ELF-1 (cell line): ENCODE data around the gene VSNL1.

Source experiments
- DNase-seq: peaks from one replicate; pipeline ENCODE4 v3.0.0-alpha.2; 2016; ENCODE audit warnings: low read depth, low spot score

VSNL1 gene

DNA sequence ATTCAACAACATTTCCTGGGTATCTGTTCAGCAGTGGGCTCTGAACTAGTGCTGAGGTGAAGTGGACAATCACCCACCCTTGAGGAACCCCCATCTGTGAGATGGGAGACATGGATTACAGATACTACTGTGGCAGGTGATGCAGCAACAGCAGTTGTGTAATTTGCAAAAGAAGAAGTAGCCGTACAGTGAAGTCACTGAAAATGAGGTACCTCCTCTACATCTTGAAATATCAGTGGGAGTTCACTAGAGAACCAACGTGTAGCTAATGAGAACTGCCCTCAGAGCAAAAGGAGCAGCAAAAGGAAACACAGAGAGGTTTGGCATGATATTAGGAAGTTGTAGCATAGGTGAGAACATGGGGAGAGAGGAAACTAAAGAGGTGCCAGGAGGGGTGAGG lies 41.3 kb downstream of the VSNL1 start:
- no peak for DNase-seq

DNA sequence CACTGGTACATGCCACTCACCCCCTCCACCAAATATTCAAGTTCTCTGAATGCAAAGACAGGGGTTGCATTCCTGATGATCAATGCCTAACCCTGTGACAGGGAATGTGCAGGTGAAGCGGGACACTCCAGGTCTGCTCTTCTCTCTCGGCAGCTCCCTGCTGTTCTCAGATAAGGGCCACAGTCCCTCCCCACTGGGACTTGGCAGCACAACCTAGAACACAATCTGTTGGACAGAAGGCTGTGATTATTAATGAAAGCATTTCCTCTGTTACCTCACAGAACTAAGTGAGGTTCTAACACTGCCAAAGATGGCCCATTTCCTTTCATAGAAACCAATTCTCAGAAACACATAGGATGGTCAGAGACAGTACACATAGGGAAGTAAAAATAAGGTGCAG lies 42.7 kb downstream of the VSNL1 start:
- no peak for DNase-seq

DNA sequence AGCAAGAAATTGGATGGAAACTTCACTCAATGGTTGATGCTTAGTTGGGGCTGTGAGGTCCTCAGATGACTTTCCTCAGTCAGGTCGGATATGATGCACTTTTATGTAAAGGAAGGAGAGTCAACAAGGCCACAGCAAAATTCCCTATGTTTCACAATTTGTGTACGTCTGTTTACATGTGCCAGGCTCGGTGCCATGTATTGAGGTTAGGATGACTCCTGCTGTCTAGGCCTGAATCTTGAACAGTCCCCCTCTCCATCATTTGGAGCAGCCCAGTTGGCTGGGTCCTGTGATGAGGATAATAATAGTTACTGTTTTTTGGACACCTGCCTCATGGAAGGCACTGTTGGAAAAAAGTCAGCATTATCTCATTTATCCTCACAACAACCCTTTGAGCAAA lies 43.1 kb downstream of the VSNL1 start:
- DNase-seq = no peak

DNA sequence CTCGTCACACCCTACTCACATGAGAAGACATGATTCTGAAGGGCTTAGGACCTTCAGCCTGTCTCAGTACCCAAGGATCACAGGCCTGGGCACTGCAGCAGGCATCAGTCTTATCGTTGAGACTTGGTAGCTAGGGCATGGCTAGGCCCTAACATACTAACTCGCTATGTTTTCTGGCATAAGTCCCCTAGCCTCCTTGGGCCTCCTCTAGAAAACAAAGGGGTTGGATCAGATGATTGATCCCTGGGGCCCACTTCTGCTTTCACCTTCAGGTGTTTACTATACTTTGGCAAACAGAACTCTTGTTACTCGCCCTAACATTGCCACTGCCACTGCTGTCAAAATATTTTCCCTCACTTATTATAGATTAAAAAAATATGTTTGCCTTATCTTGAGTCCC lies 44.2 kb downstream of the VSNL1 start:
- no peak for DNase-seq

DNA sequence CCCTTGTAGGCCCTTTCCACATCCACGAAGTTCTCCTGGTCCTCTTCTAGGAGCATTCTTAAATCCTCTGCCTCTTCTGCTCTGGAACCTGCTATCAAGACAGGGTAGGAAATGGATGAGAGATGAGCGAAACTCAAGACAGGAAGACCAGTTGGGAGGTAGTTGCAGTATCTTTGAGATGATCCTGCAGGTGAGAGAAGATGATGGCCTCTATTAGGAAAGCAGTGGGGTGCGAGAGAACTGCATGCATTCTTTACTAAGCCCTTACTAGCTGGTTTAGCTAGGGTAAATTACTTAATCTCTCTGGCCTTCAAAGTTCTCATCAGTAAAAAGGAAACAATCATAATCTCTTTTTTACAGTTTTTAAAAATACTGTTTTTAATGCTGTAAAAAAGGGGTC lies 47.0 kb downstream of the VSNL1 start:
- DNase-seq = no peak

DNA sequence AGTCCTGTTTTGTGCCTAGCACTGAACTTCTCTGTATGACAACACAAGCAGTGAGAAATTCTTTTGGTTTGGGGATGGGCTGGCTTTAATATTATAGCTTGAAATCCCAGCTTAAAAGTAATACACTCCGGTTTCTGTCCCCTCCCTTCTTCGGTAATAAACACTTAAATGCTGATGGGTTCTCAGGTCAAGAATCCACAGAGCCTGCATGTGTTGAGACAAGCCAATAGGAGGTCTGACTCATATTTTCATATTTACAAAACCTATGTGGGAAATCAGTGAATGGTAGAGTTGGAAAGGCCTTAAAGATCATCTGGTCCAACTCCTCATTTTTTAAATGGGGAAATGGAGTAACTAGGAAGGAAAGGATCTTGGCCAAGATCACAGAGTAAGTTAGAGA lies 47.5 kb downstream of the VSNL1 start:
- no peak for DNase-seq

DNA sequence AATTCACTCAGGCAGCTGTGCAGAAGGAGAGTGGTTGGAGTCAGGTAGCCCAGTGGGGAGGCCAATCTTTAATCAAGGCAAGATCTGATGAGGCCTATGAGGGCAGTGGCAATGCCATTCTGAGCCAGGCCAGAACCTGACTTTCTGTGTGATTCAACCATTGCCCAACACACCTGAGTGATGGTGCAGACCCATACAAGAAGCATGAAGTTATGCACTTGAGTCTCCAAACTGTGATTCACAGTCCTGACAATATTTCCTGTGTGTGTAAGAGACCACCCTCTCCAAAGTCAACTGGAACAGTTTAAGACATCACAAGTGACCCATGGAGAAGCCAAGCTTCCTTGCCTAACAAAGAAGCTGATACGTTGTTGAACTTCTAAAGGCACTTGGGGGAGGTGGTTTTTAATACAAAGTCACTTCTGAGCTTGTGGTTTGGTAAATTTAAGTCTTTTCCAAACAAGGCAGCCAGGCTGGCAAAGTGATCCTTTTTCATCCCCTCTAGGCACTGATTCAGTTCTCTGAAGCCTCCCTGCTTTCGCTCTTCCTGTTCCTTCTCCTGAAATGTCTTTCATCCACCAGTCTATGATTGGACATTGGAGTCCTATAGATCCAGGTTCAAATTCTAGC lies 49.0 kb downstream of the VSNL1 start:
- DNase-seq = no peak

DNA sequence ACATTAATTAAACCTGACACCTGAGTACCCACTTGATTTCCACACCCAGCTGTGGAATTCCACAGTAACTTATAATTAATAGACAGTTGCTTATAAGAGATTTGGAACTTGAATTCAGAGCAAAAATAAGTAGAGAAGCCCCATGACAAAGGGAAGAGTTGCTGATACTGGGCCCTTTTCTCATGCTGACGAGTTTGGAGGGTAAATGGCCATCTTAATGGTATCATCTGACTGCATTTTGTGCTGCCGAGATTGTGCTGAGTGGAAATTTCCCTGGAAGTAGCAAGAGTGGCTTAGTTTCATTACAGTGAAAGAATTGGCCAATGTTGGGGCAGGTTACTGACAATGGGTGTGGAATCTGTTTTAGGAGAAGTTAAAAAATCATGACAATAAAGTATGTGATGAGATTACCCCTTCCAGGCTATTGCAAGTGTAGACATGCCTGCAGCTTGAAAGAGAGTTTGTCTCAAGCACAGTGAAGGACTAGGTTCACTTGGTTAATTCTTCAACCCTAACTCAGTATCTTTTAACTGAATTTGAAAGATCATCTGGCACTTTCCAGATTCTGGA lies 49.9 kb downstream of the VSNL1 start:
- DNase-seq = no peak

DNA sequence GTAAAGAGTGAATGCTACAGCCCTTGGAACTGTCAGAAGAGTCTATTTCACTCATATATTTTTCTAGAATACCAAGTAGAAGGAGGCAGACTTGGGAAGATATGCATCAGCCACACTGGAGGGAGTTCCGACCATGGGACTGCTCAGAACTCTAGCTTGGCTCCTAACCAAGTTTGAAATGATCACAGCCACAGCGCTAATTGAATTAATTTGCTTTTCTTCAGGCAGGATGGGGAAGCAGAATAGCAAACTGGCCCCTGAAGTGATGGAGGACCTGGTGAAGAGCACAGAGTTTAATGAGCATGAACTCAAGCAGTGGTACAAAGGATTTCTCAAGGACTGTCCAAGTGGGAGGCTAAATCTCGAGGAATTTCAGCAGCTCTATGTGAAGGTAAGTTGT lies 51.4 kb downstream of the VSNL1 start:
- DNase-seq = no peak

DNA sequence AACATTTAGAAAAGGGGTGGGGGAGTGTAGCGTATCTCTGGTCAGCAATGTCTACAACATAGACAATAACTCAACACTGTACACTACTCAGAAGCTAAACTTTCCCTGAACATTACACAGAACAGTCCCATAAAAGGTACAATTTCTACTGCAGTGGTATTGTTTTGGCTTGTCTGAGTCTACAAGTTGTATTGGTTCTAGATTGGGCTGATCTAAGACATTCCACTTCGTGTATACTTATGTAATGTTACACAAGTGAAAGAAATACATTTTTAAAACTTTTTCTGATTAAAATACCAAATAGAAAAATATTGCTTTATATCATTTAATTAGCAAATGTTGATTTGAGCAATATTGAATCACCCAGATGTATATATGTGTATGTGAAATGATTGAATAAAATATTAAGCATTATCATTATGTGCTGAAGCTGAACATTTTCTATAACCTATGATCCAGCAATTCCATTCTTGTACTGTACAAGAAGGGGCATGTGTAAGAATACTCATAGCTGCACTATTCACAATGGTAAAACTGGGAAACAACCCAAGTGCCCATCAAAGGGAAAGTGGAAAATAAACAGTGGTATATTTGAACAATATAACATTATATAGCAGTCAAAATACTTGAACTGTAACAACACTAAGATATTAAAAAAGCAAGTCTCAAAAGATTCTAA lies 52.4 kb downstream of the VSNL1 start:
- no peak for DNase-seq

DNA sequence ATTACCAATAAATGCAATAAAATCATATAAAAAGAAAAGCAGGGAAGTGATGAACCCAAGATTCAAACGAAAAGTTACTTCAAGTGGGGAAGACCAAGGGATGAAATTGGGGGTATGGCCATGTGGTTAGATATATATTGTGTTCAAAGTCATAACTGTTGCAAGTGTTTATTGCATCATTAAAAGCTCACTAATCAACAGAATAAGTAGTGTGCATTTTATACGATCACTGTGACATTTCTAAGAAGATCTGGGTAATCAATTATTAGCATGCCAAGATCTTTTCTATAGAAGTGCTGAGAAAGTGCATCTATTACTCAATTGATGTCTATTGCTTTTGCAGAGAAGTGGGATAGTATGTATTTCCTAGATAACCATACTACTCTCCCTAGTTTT lies 52.9 kb downstream of the VSNL1 start:
- no peak for DNase-seq

DNA sequence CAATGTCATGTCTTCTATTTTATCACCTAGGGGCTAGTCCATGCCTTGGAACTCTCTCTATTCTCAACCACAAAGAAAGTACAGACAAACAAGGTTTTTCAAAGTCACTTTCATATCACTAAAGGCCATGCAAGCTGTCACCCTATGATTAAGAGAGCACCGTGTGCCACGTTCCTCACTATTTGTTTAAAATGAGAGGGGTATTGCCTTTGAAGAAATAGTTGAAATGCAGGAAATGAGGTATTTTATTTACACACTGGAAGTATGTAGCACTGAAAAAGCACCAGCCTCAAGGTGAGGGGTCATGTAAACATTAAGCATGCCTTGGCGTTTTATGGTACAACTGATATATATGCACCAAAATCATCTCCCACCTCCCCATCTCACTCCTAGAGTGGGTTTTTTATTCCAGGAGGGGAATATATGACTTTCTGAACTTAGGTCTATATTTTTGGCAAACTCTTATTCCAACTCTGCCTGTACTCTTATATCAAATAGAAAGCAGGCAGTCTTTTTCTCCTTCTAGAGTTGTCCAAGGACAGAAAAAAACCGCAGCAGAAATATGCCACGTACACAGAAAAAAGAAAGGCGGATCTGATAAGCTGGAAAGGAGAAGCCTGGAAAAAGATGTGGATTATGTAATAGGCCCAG lies 53.5 kb downstream of the VSNL1 start:
- no peak for DNase-seq

DNA sequence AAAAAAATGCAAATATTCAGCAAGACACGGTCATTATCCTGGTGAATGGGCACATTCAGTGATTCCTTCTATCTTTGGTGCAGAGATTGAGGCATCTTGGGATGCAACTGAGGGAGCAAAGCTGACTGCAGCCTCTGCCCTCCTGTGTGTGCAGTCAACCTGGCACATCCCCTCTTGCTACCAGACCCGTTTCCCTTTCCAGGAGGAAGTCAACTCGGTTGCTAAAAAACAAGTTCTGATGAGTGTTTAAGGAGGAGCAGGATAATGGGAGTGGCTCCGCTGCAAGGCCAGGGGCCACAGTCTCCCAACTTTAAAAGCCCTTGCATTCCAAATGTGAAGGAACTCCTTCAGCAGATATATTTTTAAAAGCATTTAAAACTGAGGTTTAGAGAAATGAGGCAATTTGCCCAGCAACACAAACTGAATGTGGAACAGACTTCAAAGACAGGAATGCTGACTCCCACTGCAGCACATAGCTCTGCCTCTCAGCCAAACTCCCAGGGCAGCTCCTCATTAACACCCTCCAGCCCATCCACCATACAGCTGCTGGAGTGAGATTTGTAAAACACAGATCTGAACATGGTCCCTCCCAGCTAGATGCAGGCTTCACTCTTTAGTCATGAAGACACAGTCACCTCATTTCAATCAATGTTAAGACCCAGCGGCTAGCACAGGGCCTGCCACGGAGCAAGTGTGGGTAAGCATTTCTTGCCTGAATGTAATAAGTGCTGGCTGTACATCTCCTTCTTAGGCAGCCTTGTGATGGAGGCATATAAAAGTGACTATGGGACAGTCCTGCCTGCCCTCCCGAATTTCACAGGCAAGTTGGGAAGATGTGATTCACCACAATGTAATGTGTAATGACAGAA lies 54.3 kb downstream of the VSNL1 start:
- peak; percentile 18 for DNase-seq

DNA sequence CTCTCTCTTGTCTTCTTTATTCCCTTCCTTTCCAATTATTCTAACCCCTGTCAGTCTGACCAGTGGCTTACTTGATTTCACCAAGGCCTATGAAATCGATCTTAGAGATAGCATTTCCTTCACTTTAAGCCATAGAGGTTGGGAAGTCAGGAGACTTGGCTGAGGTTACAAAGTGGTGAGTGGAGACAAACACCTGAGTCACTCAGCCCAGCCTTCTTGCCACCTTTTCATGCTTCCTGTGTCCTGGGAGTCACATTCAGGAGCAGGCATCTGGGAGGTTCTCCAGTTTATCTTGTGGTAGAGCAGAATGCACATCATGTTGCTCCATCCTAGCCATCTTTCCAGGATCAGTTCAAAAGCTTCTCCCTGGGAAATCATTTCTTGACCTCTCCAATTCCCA lies 59.1 kb downstream of the VSNL1 start:
- DNase-seq = no peak

DNA sequence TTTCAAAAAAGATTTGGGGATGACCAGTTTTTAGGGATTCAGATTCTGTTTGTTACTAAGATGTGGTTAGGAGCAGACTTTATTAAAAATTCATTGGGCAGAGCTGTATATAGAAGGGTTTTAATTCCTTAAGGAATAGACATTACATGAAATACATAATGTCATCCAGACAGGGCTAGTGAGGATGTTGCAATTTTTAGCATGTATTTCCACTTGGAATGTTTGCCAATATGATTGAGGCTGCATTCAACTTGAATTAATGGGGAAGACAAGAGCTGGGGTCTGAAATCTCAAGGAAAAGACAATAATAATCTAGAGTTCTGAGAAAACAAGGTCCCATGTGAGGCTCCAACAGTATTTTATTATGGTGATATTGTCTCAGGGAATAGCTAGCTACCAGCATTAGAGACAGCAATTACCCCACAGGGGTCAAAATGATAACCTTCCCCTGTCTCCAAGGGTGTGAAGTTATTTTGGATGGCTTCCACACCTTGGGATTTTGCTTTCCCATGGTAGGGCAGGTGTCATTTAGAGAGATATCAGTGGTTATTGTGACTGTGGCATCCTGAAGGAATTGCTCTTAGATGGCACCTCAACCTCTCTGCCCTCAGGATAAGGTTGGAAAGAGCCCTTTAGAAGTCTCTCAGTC lies 60.2 kb downstream of the VSNL1 start:
- no peak for DNase-seq

DNA sequence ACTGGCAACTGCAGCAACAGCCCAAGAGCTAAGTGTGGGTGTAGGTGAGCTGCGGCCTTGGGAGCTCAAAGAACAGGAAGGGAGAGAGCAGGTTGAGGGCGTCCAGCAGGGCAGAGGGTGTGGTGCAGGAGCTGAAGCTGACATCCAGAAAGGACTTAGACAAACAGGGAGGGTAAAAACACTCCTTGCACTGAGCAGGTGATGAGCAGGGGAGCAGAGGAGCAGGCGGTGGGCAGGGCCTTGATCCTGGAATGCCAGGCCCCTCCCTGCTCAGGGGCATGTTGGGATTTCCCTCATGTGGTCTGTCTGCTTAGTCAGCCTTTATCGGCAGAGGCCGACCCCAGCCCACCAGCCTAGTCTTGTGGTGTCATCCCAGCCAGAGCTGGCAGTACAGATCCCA lies 63.6 kb downstream of the VSNL1 start:
- peak; percentile 63 for DNase-seq

DNA sequence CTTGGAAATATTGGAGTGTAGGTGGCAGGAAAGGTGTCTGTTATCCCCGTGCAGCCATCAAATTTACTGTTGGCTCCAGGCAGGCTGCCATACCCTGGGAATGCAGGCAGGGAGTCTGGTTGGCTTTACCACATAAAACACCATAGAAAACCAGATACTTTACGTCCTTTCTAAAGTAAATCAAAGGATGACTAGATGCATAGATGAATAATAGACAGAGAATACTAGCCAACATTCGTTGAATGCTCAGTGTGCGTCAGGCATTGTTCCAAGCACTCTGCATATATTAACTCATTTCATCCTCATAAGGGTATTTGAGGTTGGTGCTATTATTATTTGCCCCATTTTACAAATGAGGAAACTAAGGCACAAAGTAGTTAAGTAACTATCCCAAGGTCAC lies 65.2 kb downstream of the VSNL1 start:
- DNase-seq = no peak

DNA sequence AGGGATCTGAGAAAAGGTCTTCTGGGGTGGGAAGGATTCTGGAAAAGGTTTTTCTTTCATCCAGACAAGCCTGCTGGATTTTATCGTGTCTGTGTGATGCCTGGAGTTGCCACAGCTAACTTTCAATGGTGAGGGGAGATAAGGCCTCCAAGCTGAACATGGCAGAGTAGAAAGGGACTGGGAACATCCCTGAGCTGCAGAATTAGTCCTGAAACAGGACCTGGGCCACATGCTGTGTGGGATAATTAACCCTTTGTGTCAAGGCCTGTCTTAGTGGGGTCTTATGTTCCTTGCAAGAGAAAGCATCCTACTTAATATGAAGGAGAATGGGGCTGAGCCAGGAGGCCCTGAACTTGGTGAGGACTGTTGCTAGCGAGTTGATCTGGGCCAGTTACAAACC lies 66.4 kb downstream of the VSNL1 start:
- no peak for DNase-seq

DNA sequence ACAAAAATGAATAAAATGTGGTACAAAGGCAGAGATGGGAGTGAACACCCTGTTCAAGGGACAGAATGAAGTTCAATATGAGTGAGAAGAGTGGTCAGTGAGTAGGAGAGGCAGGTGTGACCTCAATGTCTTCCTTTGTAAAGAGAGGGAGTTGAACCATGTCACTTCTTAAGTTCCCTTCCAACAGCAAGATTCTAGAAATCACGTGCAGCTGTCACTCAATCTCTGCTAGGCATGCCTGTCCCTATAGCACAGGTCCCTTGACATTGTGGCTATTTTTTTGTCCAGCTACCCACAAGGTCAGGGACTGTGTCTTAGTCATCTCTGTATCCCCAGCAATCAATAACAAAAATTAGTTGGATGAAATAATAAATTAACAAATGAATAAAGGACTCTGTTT lies 66.9 kb downstream of the VSNL1 start:
- no peak for DNase-seq

DNA sequence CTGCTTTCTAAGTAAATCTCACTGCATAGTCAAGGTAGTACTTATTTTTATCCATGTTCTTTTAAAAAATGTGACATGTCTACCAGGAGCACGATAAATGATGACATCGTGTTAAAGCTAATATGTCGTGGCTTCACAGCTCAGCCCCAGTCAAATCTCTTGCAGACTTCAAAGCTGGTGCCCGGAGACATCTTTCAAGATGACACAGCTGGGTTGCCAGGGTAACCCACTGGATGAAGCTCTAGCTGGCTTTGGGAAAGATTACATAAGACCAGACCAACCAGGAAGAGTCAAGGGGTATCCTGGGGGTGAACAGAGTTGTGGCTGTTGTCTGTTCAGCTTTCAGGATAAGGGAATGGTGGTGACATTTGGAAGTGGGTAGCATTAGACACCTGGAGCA lies 67.8 kb downstream of the VSNL1 start:
- no peak for DNase-seq

DNA sequence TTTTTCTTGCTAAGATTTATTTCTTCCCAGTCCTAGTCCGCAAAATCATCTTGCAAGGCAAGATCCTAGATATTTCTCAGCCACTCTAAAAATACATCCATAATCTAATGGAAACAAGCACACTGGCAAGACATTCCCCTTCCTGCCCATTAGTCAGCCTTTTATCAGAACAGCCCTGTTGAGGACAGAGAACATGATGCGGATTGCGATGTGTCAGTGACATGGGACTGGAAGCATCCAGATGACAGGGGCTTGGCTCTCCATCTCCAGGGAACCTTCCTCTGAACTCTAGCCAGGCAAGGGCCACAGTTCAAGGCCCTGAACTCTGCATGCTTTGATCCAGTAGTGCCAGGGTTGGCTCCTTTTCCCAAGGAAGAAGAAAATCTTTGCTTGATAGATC lies 70.0 kb downstream of the VSNL1 start:
- DNase-seq = no peak

DNA sequence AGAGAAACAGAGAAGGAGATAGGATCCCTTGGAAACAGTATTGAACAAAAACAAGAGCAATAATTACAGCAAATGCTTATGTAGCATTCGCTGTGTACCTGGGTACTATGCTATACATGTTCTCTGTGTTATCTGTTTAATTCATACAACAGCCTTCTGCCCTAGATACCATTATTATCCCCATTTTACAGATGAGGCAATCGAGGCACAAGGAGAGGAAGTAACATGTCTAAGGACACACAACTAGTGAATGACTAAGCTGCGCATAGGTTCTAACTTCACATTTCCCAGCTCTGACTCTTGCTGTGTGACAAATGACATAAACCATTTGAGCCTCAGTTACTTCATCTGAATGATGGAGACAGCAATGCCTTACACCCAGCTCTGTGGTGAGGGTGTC lies 70.5 kb downstream of the VSNL1 start:
- DNase-seq = no peak
